Spleen (tissue), 7 donors: ENCODE results near the gene EPHA4.

Source experiments
- CTCF ChIP-seq, 11 experiments: fragments of 200-600 bp in 7 of 11; fragments of 450-650 bp in 4 of 11; sonication (generic) in 4 of 11; IDR thresholded peaks in 8 of 11; conservative IDR thresholded peaks in 3 of 11; 1 replicate in 7 of 11; 2 replicates in 4 of 11; pipeline versions ENCODE4 v1.4.0 to v1.8.0; 2016 to 2021; ENCODE audit warnings: antibody characterized with exemption in 11 of 11, inconsistent platforms in 4 of 11, mild to moderate bottlenecking in 1 of 11
- POLR2A ChIP-seq, 3 donors: fragments of 450-650 bp; IDR thresholded peaks; one replicate each; pipeline ENCODE4 v1.5.1; 2017; ENCODE audit warnings: antibody characterized with exemption in 3 of 3, mild to moderate bottlenecking in 1 of 3
- POLR2AphosphoS5 ChIP-seq, 3 donors: sonication (generic); formaldehyde crosslinking; IDR thresholded peaks; one replicate each; pipeline ENCODE4 v1.5.1; 2017; ENCODE audit warnings: antibody characterized with exemption in 3 of 3
- donor health status: DM: no; HTN: no; CAD: no; lungs with moderate emphysema.
- donor health status: DM: no; HTN: no; CAD: no.
- donor health status: DM: no; HTN: no; CAD: no.

DNA sequence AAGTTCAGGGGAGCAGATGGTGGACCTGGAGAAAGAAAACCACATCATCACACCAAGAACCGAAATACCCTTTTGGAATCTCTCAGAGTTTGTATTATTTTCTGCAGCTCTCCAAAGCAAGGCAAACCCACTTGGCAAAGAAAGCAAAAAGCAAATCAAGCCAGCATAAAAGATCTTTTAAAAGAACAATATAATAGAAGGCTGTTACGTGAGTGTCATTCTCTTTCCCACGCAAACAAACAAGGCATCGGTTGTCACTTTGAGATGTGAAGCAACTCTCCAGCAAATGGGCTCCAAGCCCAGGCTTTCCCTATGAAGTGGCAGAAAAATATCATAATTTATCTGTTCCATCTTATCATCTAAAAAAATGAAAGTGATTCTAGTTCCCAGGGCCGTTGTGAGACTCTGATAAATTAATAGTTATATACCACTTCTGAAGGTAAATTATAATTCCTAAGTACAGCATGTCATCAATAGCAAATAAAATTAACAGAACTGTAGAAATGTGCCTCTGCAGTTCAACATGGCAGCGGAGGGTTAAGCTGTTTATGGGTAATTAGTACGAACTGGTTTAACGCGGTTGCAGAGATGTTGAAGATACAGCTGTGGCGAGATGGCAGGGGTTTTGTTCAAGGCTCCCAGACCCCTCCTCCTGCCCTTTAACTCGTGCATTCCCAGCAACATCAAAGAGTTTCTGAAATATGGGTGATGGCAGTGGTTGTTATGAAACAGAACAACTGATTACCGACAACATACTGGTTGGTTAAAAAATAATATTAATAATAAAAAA lies 89.2 kb downstream of the EPHA4 start:
- TF ChIP-seq CTCF (IDR thresholded peaks at IDR 0.05 in 8 of 11, conservative IDR thresholded peaks at IDR 0.05 in 3 of 11) (no peak), POLR2AphosphoS5 (IDR thresholded peaks at IDR 0.05) (no peak), POLR2A (IDR thresholded peaks at IDR 0.05) (no peak)
